K562 (cell line): Measurements from ENCODE around the gene TLE6. TPM values are rescaled to one million over a fixed set of nuclear protein-coding genes. Genes with fewer than 3 reads are reported as not detected.

Experiments used
- ADNP ChIP-seq: fragments of 200-800 bp; sonication (Bioruptor generic); IDR thresholded peaks from 2 replicates; pipeline ENCODE4 v1.6.1; 2016; ENCODE audit warnings: missing genetic modification characterization, missing compliant biosample characterization
- ARID2 ChIP-seq: fragments of 450-650 bp; IDR thresholded peaks from 2 replicates; pipeline ENCODE4 v1.6.1; 2017; ENCODE audit warnings: antibody characterized with exemption, mild to moderate bottlenecking
- ATF6 ChIP-seq: sonication (generic); formaldehyde crosslinking; IDR thresholded peaks from 2 replicates; pipeline ENCODE4 v1.4.0; 2020; ENCODE audit warnings: mild to moderate bottlenecking, missing genetic modification reagents
- BRF1 ChIP-seq: IDR thresholded peaks from 3 replicates; pipeline ENCODE4 v1.6.1; 2011; ENCODE audit warnings: borderline replicate concordance, mild to moderate bottlenecking; ENCODE audit not compliant: insufficient read length; ENCODE audit errors: extremely low read depth
- CEBPG ChIP-seq, 3 experiments: fragments of 200-800 bp in 1 of 3; sonication (Bioruptor generic) in 1 of 3; sonication (generic) in 1 of 3; formaldehyde crosslinking in 1 of 3; IDR thresholded peaks in 2 of 3; conservative IDR thresholded peaks in 1 of 3; 2 replicates each; pipeline versions ENCODE4 v1.6.1 to v1.8.0; 2016 to 2022; ENCODE audit warnings: missing compliant biosample characterization in 2 of 3, missing genetic modification characterization in 2 of 3, mild to moderate bottlenecking in 1 of 3, missing genetic modification reagents in 1 of 3
- E2F1 ChIP-seq: sonication (generic); formaldehyde crosslinking; IDR thresholded peaks from 2 replicates; pipeline ENCODE4 v1.8.1; 2023; ENCODE audit warnings: mild to moderate bottlenecking, missing genetic modification reagents, moderate library complexity
- GTF2F1 ChIP-seq: IDR thresholded peaks from 2 replicates; pipeline ENCODE4 v1.6.1; 2011; ENCODE audit warnings: low read depth, low read length, improper control_type of control experiment
- NFIX ChIP-seq: fragments of 250-450 bp; sonication (Bioruptor Pico); IDR thresholded peaks from 2 replicates; pipeline ENCODE4 v1.4.0; 2020; ENCODE audit warnings: low read depth, mild to moderate bottlenecking, moderate library complexity
- PHB ChIP-seq: fragments of 250-450 bp; sonication (Bioruptor Pico); IDR thresholded peaks from 2 replicates; pipeline ENCODE4 v1.5.0; 2021
- RB1 ChIP-seq: fragments of 450-650 bp; IDR thresholded peaks from 2 replicates; pipeline ENCODE4 v1.6.1; 2017; ENCODE audit warnings: low read depth, mild to moderate bottlenecking
- RBBP5 ChIP-seq: fragments of 200-600 bp; sonication (generic); IDR thresholded peaks from 2 replicates; pipeline ENCODE4 v1.6.1; 2012; ENCODE audit warnings: borderline replicate concordance, mild to moderate bottlenecking, low read length, control low read depth, inconsistent platforms; ENCODE audit not compliant: insufficient read depth, poor library complexity, severe bottlenecking
- TAL1 ChIP-seq: fragments of 450-650 bp; IDR thresholded peaks from 2 replicates; pipeline ENCODE4 v1.6.1; 2016; ENCODE audit warnings: mild to moderate bottlenecking
- XRCC3 ChIP-seq: fragments of 450-650 bp; IDR thresholded peaks from 2 replicates; pipeline ENCODE4 v1.6.1; 2017; ENCODE audit warnings: mild to moderate bottlenecking, moderate library complexity
- ZNF124 ChIP-seq: sonication (generic); formaldehyde crosslinking; IDR thresholded peaks from 2 replicates; pipeline ENCODE4 v1.8.1; 2022; ENCODE audit warnings: missing genetic modification reagents
- ZNF184 ChIP-seq: sonication (generic); formaldehyde crosslinking; IDR thresholded peaks from 2 replicates; pipeline ENCODE4 v1.5.0; 2020; ENCODE audit warnings: missing genetic modification reagents
- ZNF408 ChIP-seq: fragments of 250-450 bp; sonication (Bioruptor Pico); IDR thresholded peaks from 2 replicates; pipeline ENCODE4 v1.4.0; 2020; ENCODE audit warnings: low read depth, mild to moderate bottlenecking, moderate library complexity
- ZNF644 ChIP-seq: fragments of 200-800 bp; sonication (Bioruptor generic); IDR thresholded peaks from 2 replicates; pipeline ENCODE4 v1.6.1; 2016; ENCODE audit warnings: low read depth, missing genetic modification characterization, missing compliant biosample characterization
- ZNF780A ChIP-seq: fragments of 250-450 bp; sonication (Bioruptor Pico); IDR thresholded peaks from 2 replicates; pipeline ENCODE4 v1.5.0; 2021; ENCODE audit warnings: mild to moderate bottlenecking
- polyA plus RNA-seq, 8 experiments: library from polyadenylated mRNA; depleted of rRNA in 4 of 8; stranded (reverse) in 5 of 8; unstranded in 3 of 8; fragments of >200 nt; fragmentation: Nextera tagmentation in 2 of 8; fragmentation: Illumina TruSeq in 1 of 8; extraction: Ambion mirVana in 2 of 8; extraction: Trizol in 1 of 8; gene quantifications; 2 replicates each; pipeline versions ENCODE4 v1.2.1 to v1.2.3, GENCODE V29; 2011 to 2014; ENCODE audit warnings: inconsistent platforms in 1 of 8, missing spikeins in 1 of 8
- total RNA-seq, 7 experiments: library from RNA; depleted of rRNA in 6 of 7; stranded (reverse); fragments of >200 nt in 6 of 7; fragmentation: Illumina TruSeq in 2 of 7; extraction: Trizol in 2 of 7; gene quantifications; 2 replicates each; pipeline versions ENCODE4 v1.2.1 to v1.2.3, GENCODE V29; 2011 to 2021; ENCODE audit warnings: low replicate concordance in 1 of 7
- TF ChIP-seq, protein P1 (sequence below): fragments of 450-650 bp; IDR thresholded peaks from 2 replicates; pipeline ENCODE4 v1.7.0; 2016; ENCODE audit warnings: borderline replicate concordance
- TF ChIP-seq, protein P2 (sequence below), 2 experiments: fragments of 250-450 bp in 1 of 2; fragments of 450-650 bp in 1 of 2; sonication (Bioruptor Pico) in 1 of 2; IDR thresholded peaks; 2 replicates each; pipeline versions ENCODE4 v1.6.1 to v1.8.0; 2016 to 2021; ENCODE audit warnings: mild to moderate bottlenecking in 2 of 2, moderate library complexity in 2 of 2, missing compliant biosample characterization in 1 of 2, missing genetic modification characterization in 1 of 2
- TF ChIP-seq, protein P3 (sequence below): sonication (generic); formaldehyde crosslinking; IDR thresholded peaks from 2 replicates; pipeline ENCODE4 v1.8.0; 2022; ENCODE audit warnings: mild to moderate bottlenecking, missing genetic modification reagents, borderline replicate concordance

Gene TLE6
- total and polyA plus RNA-seq, 9 of the 15 experiments (the other 6 are each of a cell fraction or from before 2014, with no cell fraction given): 1.1 to 6.1 (median 2.5) TPM

DNA sequence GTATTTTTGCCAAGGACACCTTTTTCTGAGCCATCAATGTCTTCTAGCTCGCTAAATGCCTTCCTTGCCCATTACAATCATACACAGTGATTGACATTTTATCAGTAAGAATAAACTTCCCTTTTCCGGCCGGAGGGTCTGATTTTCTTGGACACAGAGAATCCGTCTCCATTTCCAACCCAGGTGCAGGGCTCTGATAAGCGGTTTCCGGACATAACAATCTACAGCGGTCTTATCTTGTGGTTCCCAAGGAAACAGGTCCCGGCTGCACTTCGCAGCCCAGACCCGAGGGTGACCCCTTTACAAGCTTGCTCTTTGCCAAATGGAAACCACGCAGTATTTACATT is 27.5 kb upstream of the TLE6 start (continued):
- peak; percentile 37; the same call in 1 of the 2 replicates for TF ChIP-seq ATF6 (CRISPR knock-in tag)
- no peak for TF ChIP-seq ZNF124 (CRISPR knock-in tag)
- no peak for TF ChIP-seq BRF1
- no peak for TF ChIP-seq PHB
- TF ChIP-seq, protein P1, sequence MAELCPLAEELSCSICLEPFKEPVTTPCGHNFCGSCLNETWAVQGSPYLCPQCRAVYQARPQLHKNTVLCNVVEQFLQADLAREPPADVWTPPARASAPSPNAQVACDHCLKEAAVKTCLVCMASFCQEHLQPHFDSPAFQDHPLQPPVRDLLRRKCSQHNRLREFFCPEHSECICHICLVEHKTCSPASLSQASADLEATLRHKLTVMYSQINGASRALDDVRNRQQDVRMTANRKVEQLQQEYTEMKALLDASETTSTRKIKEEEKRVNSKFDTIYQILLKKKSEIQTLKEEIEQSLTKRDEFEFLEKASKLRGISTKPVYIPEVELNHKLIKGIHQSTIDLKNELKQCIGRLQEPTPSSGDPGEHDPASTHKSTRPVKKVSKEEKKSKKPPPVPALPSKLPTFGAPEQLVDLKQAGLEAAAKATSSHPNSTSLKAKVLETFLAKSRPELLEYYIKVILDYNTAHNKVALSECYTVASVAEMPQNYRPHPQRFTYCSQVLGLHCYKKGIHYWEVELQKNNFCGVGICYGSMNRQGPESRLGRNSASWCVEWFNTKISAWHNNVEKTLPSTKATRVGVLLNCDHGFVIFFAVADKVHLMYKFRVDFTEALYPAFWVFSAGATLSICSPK: no peak
- no peak for TF ChIP-seq E2F1 (CRISPR knock-in tag)
- TF ChIP-seq, protein P2, sequence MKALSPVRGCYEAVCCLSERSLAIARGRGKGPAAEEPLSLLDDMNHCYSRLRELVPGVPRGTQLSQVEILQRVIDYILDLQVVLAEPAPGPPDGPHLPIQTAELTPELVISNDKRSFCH (CRISPR knock-in tag; IDR thresholded peaks at IDR 0.05): no peak
- TF ChIP-seq, protein P2 (tag; IDR thresholded peaks at IDR 0.05): peak; percentile 89
- TF ChIP-seq, protein P3, sequence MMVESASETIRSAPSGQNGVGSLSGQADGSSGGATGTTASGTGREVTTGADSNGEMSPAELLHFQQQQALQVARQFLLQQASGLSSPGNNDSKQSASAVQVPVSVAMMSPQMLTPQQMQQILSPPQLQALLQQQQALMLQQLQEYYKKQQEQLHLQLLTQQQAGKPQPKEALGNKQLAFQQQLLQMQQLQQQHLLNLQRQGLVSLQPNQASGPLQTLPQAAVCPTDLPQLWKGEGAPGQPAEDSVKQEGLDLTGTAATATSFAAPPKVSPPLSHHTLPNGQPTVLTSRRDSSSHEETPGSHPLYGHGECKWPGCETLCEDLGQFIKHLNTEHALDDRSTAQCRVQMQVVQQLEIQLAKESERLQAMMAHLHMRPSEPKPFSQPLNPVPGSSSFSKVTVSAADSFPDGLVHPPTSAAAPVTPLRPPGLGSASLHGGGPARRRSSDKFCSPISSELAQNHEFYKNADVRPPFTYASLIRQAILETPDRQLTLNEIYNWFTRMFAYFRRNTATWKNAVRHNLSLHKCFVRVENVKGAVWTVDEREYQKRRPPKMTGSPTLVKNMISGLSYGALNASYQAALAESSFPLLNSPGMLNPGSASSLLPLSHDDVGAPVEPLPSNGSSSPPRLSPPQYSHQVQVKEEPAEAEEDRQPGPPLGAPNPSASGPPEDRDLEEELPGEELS: no peak
- TF ChIP-seq CEBPG (CRISPR knock-in tag; IDR thresholded peaks at IDR 0.05): no peak
- TF ChIP-seq CEBPG (tag; conservative IDR thresholded peaks at IDR 0.05 in 1 of 2, IDR thresholded peaks at IDR 0.05 in 1 of 2): no peak
- TF ChIP-seq NFIX (CRISPR knock-in tag): no peak
- no peak for TF ChIP-seq ZNF780A (CRISPR knock-in tag)
- TF ChIP-seq TAL1: peak; percentile 98
- no peak for TF ChIP-seq GTF2F1
- no peak for TF ChIP-seq ZNF408 (CRISPR knock-in tag)
- TF ChIP-seq ADNP (tag): no peak
- TF ChIP-seq ZNF184 (CRISPR knock-in tag): no peak
- no peak; the same call in none of the 2 replicates for TF ChIP-seq RB1
- no peak for TF ChIP-seq RBBP5
- no peak for TF ChIP-seq ARID2
- peak; percentile 95 for TF ChIP-seq ZNF644 (tag)
- TF ChIP-seq XRCC3: no peak
